Esophagus muscularis mucosa (tissue), 4 donors: ENCODE data around the gene FFAR1.

Experiments
- EP300 ChIP-seq: sonication (generic); formaldehyde crosslinking; IDR thresholded peaks from one replicate; pipeline ENCODE4 v1.6.1; 2017; ENCODE audit warnings: antibody characterized with exemption
- POLR2A ChIP-seq: fragments of 450-650 bp; IDR thresholded peaks from one replicate; pipeline ENCODE4 v1.6.1; 2017; ENCODE audit warnings: antibody characterized with exemption, moderate library complexity, mild to moderate bottlenecking, low read depth
- POLR2AphosphoS5 ChIP-seq, 2 donors: sonication (generic); formaldehyde crosslinking; IDR thresholded peaks; one replicate each; pipeline ENCODE4 v1.6.1; 2017; ENCODE audit warnings: antibody characterized with exemption in 2 of 2
- TF ChIP-seq, protein P1 (sequence below), 3 experiments: fragments of 200-600 bp in 2 of 3; fragments of 450-650 bp in 1 of 3; sonication (generic) in 2 of 3; IDR thresholded peaks; one replicate each; pipeline ENCODE4 v1.5.1; 2017 to 2019; ENCODE audit warnings: antibody characterized with exemption in 3 of 3, mild to moderate bottlenecking in 2 of 3, moderate library complexity in 1 of 3

GRCh38 chr19:35299523-35300338 lies 48.0 kb upstream of the FFAR1 start:
- TF ChIP-seq, protein P1, sequence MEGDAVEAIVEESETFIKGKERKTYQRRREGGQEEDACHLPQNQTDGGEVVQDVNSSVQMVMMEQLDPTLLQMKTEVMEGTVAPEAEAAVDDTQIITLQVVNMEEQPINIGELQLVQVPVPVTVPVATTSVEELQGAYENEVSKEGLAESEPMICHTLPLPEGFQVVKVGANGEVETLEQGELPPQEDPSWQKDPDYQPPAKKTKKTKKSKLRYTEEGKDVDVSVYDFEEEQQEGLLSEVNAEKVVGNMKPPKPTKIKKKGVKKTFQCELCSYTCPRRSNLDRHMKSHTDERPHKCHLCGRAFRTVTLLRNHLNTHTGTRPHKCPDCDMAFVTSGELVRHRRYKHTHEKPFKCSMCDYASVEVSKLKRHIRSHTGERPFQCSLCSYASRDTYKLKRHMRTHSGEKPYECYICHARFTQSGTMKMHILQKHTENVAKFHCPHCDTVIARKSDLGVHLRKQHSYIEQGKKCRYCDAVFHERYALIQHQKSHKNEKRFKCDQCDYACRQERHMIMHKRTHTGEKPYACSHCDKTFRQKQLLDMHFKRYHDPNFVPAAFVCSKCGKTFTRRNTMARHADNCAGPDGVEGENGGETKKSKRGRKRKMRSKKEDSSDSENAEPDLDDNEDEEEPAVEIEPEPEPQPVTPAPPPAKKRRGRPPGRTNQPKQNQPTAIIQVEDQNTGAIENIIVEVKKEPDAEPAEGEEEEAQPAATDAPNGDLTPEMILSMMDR (IDR thresholded peaks at IDR 0.05): no peak
- no peak for TF ChIP-seq POLR2A
- no peak for TF ChIP-seq POLR2AphosphoS5 (IDR thresholded peaks at IDR 0.05)
- TF ChIP-seq EP300: no peak
